H9 (cell line): ENCODE data around the gene CSNK2B. TPM values are rescaled to one million over a fixed set of nuclear protein-coding genes. Genes with fewer than 3 reads are reported as not detected.
"Not testable (repeated sequence)": the region's sequence is repeated elsewhere in the genome, so short reads cannot be mapped to it uniquely, and the experiment has no call there.

Source experiments
- DNase-seq: peaks from one replicate; pipeline ENCODE4 v3.0.0-alpha.2; 2017
- H2AFZ ChIP-seq: one replicate; pipeline ENCODE4 v1.6.1; 2013; ENCODE audit warnings: mild to moderate bottlenecking, low read length, control low read depth, moderate library complexity
- H2AK5ac ChIP-seq: 2 replicates; pipeline ENCODE4 v1.6.1; 2013; ENCODE audit warnings: low read length, control low read depth, mixed read lengths; ENCODE audit not compliant: insufficient read length
- H2BK120ac ChIP-seq: one replicate; pipeline ENCODE4 v1.6.1; 2013; ENCODE audit warnings: low read depth, mild to moderate bottlenecking, low read length, control low read depth, inconsistent platforms; ENCODE audit not compliant: poor library complexity, severe bottlenecking
- H2BK12ac ChIP-seq: 2 replicates; pipeline ENCODE4 v1.6.1; 2013; ENCODE audit warnings: low read length, control low read depth, mixed read lengths, low read depth; ENCODE audit not compliant: insufficient read length
- H2BK15ac ChIP-seq: 2 replicates; pipeline ENCODE4 v1.6.1; 2013; ENCODE audit warnings: low read depth, low read length, control low read depth
- H2BK20ac ChIP-seq: one replicate; pipeline ENCODE4 v1.6.1; 2013; ENCODE audit warnings: low read depth, mild to moderate bottlenecking, low read length, control low read depth, inconsistent platforms; ENCODE audit not compliant: poor library complexity, severe bottlenecking
- H2BK5ac ChIP-seq: 2 replicates; pipeline ENCODE4 v1.6.1; 2013; ENCODE audit warnings: low read length, control low read depth, mixed read lengths; ENCODE audit not compliant: insufficient read length
- H3K14ac ChIP-seq: 2 replicates; pipeline ENCODE4 v1.6.1; 2013; ENCODE audit warnings: low read length, control low read depth; ENCODE audit not compliant: insufficient read depth
- H3K18ac ChIP-seq: 2 replicates; pipeline ENCODE4 v1.6.1; 2013; ENCODE audit warnings: low read depth, mild to moderate bottlenecking, mixed read lengths, low read length, control low read depth; ENCODE audit not compliant: insufficient read length
- H3K23ac ChIP-seq: 2 replicates; pipeline ENCODE4 v1.6.1; 2013; ENCODE audit warnings: low read length, control low read depth, mixed read lengths, low read depth; ENCODE audit not compliant: insufficient read length
- H3K23me2 ChIP-seq: 2 replicates; pipeline ENCODE4 v1.6.1; 2013; ENCODE audit warnings: low read depth, mild to moderate bottlenecking, mixed read lengths, low read length, control low read depth; ENCODE audit not compliant: insufficient read length, poor library complexity, severe bottlenecking
- H3K27ac ChIP-seq: 2 replicates; pipeline ENCODE4 v1.5.1; 2013; ENCODE audit warnings: low read length, control low read depth, mixed read lengths, low read depth; ENCODE audit not compliant: insufficient read length
- H3K27me3 ChIP-seq: 2 replicates; pipeline ENCODE4 v1.6.1; 2013; ENCODE audit warnings: low read length, control low read depth, inconsistent platforms; ENCODE audit not compliant: insufficient read depth
- H3K4ac ChIP-seq: 2 replicates; pipeline ENCODE4 v1.6.1; 2013; ENCODE audit warnings: low read depth, mild to moderate bottlenecking, control low read depth, inconsistent platforms, low read length, moderate library complexity
- H3K4me1 ChIP-seq: 2 replicates; pipeline ENCODE4 v1.6.1; 2013; ENCODE audit warnings: low read length, control low read depth, inconsistent platforms; ENCODE audit not compliant: insufficient read depth
- H3K4me2 ChIP-seq: 2 replicates; pipeline ENCODE4 v1.6.1; 2013; ENCODE audit warnings: low read length, control low read depth, mixed read lengths; ENCODE audit not compliant: insufficient read length, insufficient read depth
- H3K56ac ChIP-seq: 2 replicates; pipeline ENCODE4 v1.6.1; 2013; ENCODE audit warnings: low read depth, mild to moderate bottlenecking, mixed read lengths, low read length, control low read depth; ENCODE audit not compliant: insufficient read length
- H3K79me1 ChIP-seq: 2 replicates; pipeline ENCODE4 v1.6.1; 2013; ENCODE audit warnings: low read depth, mild to moderate bottlenecking, moderate library complexity, low read length, control low read depth, inconsistent platforms; ENCODE audit not compliant: insufficient read depth, poor library complexity, severe bottlenecking
- H3K79me2 ChIP-seq: 2 replicates; pipeline ENCODE4 v1.6.1; 2013; ENCODE audit warnings: low read length, control low read depth, inconsistent platforms; ENCODE audit not compliant: insufficient read depth
- H3K9ac ChIP-seq: 2 replicates; pipeline ENCODE4 v1.6.1; 2013; ENCODE audit warnings: low read length, control low read depth, mixed read lengths; ENCODE audit not compliant: insufficient read length; ENCODE audit errors: extremely low read depth
- H3K9me3 ChIP-seq: one replicate; pipeline ENCODE4 v1.6.1; 2013; ENCODE audit warnings: low read depth, low read length, inconsistent platforms; ENCODE audit not compliant: control insufficient read depth
- H3T11ph ChIP-seq: one replicate; pipeline ENCODE4 v1.6.1; 2013; ENCODE audit warnings: mild to moderate bottlenecking, low read length, control low read depth, inconsistent platforms
- H4K20me1 ChIP-seq: one replicate; pipeline ENCODE4 v1.6.1; 2013; ENCODE audit not compliant: control insufficient read depth, insufficient read length, insufficient read depth
- H4K5ac ChIP-seq: 2 replicates; pipeline ENCODE4 v1.6.1; 2013; ENCODE audit warnings: low read depth, mild to moderate bottlenecking, mixed read lengths, low read length, control low read depth; ENCODE audit not compliant: insufficient read length
- H4K8ac ChIP-seq: replicated peaks from 2 replicates; pipeline ENCODE4 v1.6.1; 2013; ENCODE audit warnings: low read length, control low read depth, mixed read lengths, low read depth; ENCODE audit not compliant: insufficient read length
- H4K91ac ChIP-seq: 2 replicates; pipeline ENCODE4 v1.6.1; 2013; ENCODE audit warnings: low read depth, mild to moderate bottlenecking, moderate library complexity, mixed read lengths, low read length, control low read depth; ENCODE audit not compliant: insufficient read length
- H3K27ac Mint-ChIP-seq, 3 experiments: 2 replicates in 2 of 3; 3 replicates in 1 of 3; pipeline ENCODE4 v1.8.0; 2020 to 2021; ENCODE audit warnings: mixed read lengths in 3 of 3, mild to moderate bottlenecking in 1 of 3, moderate library complexity in 1 of 3
- H3K27me3 Mint-ChIP-seq: 2 replicates; pipeline ENCODE4 v1.8.0; 2021; ENCODE audit warnings: low read depth, mild to moderate bottlenecking, moderate library complexity, mixed read lengths
- H3K36me3 Mint-ChIP-seq, 3 experiments: 2 replicates in 2 of 3; 3 replicates in 1 of 3; pipeline ENCODE4 v1.8.0; 2020 to 2021; ENCODE audit warnings: low read depth in 3 of 3, mixed read lengths in 3 of 3; ENCODE audit not compliant: insufficient read depth in 1 of 3
- H3K4me1 Mint-ChIP-seq, 2 experiments: 2 replicates each; pipeline ENCODE4 v1.8.0; 2020; ENCODE audit warnings: mixed read lengths in 2 of 2
- H3K4me3 Mint-ChIP-seq, 2 experiments: 2 replicates in 1 of 2; 3 replicates in 1 of 2; pipeline ENCODE4 v1.8.0; 2020 to 2021; ENCODE audit warnings: mild to moderate bottlenecking in 2 of 2, mixed read lengths in 2 of 2, moderate library complexity in 1 of 2
- H3K9me3 Mint-ChIP-seq, 2 experiments: 2 replicates in 1 of 2; 3 replicates in 1 of 2; pipeline ENCODE4 v1.8.0; 2020; ENCODE audit warnings: mild to moderate bottlenecking in 2 of 2, mixed read lengths in 2 of 2, moderate library complexity in 1 of 2
- WGBS: extraction: QIAGEN DNeasy Blood & Tissue Kit; methylation state at CpG from one replicate; pipeline ENCODE4 v1.1.7; 2013; ENCODE audit warnings: missing lambda C conversion rate, low lambda C conversion rate, mixed read lengths; ENCODE audit not compliant: insufficient read length; ENCODE audit errors: extremely low coverage; 5-methylcytosine and 5-hydroxymethylcytosine counted together
- total RNA-seq: library from RNA; stranded (reverse); gene quantifications from 2 replicates; pipeline ENCODE4 v1.2.1, GENCODE V29; 2021
- TF ChIP-seq, protein P1 (sequence below): fragments of 200-600 bp; sonication (generic); conservative IDR thresholded peaks from 3 replicates; pipeline ENCODE4 v1.8.0; 2021; ENCODE audit warnings: antibody characterized with exemption, mild to moderate bottlenecking

The CSNK2B gene
- total RNA-seq, 1 experiment from 2014 or later: 187 TPM

DNA sequence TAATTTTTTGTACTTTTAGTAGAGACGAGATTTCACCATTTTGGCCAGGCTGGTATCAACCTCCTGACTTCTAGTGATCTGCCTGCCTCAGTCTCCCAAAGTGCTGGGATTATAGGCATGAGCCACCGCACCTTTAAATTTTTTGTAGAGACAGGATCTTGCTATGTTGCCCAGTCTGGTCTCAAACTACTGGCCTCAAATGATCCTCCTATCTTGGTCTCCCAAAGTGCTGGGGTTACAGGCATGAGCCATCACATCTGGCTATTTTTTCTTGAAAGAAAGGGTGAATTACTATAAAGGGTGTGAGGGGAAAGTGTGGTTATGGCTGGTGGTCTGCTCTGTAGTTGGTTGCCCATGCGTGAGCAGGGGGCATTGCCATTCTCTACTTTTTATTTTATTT is 42.3 kb downstream of the CSNK2B start:
- Histone ChIP-seq H3K4ac (no peak overlapping the region), H3K56ac (no peak overlapping the region), H2BK120ac (no peak overlapping the region), H4K91ac (no peak overlapping the region), H3K4me1 (no peaks in the 10 kb centered on the region; the same call in 1 of the 2 replicates), H2BK15ac (no peak overlapping the region), H4K8ac (no peak overlapping the region), H2AFZ (no peak overlapping the region), H3K9ac (no peak overlapping the region), H2AK5ac (no peak overlapping the region), H2BK20ac (no peak overlapping the region), H3K79me2 (no peaks in the 10 kb centered on the region), H2BK12ac (no peak overlapping the region), H3T11ph (no peak overlapping the region), H2BK5ac (no peak overlapping the region), H3K4me2 (no peak overlapping the region), H3K79me1 (no peaks in the 10 kb centered on the region), H4K5ac (no peak overlapping the region), H3K27me3 (no peaks in the 10 kb centered on the region), H4K20me1 (no peaks in the 10 kb centered on the region), H3K27ac (no peak overlapping the region), H3K23me2 (no peaks in the 10 kb centered on the region), H3K14ac (no peak overlapping the region), H3K9me3 (no peaks in the 10 kb centered on the region), H3K18ac (no peak overlapping the region), H3K23ac (no peak overlapping the region)
- Mint-ChIP-seq H3K27me3 (peaks cover 9% of the 10 kb centered on the region), H3K27ac (no peak overlapping the region), H3K4me3 (no peak overlapping the region), H3K9me3 (no peaks in the 10 kb centered on the region), H3K4me1 (peaks cover 18 to 23% of the 10 kb centered on the region in 2 experiments), H3K36me3 (no peaks in the 10 kb centered on the region)
- TF ChIP-seq, protein P1, sequence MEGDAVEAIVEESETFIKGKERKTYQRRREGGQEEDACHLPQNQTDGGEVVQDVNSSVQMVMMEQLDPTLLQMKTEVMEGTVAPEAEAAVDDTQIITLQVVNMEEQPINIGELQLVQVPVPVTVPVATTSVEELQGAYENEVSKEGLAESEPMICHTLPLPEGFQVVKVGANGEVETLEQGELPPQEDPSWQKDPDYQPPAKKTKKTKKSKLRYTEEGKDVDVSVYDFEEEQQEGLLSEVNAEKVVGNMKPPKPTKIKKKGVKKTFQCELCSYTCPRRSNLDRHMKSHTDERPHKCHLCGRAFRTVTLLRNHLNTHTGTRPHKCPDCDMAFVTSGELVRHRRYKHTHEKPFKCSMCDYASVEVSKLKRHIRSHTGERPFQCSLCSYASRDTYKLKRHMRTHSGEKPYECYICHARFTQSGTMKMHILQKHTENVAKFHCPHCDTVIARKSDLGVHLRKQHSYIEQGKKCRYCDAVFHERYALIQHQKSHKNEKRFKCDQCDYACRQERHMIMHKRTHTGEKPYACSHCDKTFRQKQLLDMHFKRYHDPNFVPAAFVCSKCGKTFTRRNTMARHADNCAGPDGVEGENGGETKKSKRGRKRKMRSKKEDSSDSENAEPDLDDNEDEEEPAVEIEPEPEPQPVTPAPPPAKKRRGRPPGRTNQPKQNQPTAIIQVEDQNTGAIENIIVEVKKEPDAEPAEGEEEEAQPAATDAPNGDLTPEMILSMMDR: no peak
- no CpG with 5 or more reads among the region's 3 CpGs for WGBS
- no peak for DNase-seq

DNA sequence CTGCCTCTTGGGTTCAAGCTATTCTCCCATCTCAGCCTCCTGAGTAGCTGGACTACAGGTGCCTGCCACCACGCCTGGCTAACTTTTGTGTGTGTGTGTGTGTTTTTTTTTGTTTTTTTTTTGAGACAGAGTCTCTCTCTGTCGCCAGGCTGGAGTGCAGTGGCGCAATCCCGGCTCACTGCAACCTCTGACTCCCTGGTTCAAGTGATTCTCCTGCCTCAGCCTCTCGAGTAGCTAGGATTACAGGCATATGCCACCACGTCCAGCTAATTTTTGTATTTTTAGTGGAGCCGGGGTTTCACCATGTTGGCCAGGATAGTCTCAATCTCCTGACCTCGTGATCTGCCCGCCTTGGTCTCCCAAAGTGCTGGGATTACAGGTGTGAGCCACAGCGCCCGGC is 43.3 kb downstream of the CSNK2B start:
- H2BK15ac ChIP-seq, H3K79me2 ChIP-seq, H3K4me2 ChIP-seq, H3K4ac ChIP-seq, H2BK12ac ChIP-seq, H3K4me1 ChIP-seq, H2BK120ac ChIP-seq, H3K27me3 ChIP-seq, H4K20me1 ChIP-seq, H3K23ac ChIP-seq, H3K27me3 Mint-ChIP-seq, H3T11ph ChIP-seq, H3K27ac Mint-ChIP-seq, H3K79me1 ChIP-seq, H3K4me3 Mint-ChIP-seq, H3K56ac ChIP-seq, H4K5ac ChIP-seq, H2BK20ac ChIP-seq, H4K8ac ChIP-seq, H3K14ac ChIP-seq, H2AK5ac ChIP-seq, H3K18ac ChIP-seq, H3K27ac ChIP-seq, H3K9me3 Mint-ChIP-seq, H2AFZ ChIP-seq, H3K9me3 ChIP-seq, H4K91ac ChIP-seq, H2BK5ac ChIP-seq, H3K23me2 ChIP-seq, H3K9ac ChIP-seq, DNase-seq, H3K36me3 Mint-ChIP-seq: not testable (repeated sequence)
- peaks cover 24 to 29% of the 10 kb centered on the region in 2 experiments for H3K4me1 Mint-ChIP-seq
- no CpG with 5 or more reads among the region's 11 CpGs for WGBS
